Right lobe of liver (tissue), 4 donors: ENCODE results near the gene ATXN7L2.

Source experiments
- POLR2A ChIP-seq: fragments of 450-650 bp; IDR thresholded peaks from one replicate; pipeline ENCODE4 v1.6.1; 2017; ENCODE audit warnings: antibody characterized with exemption, mild to moderate bottlenecking
- TF ChIP-seq, protein P1 (sequence below), 4 donors: fragments of 200-600 bp in 3 of 4; fragments of 450-650 bp in 1 of 4; IDR thresholded peaks; one replicate each; pipeline versions ENCODE4 v1.5.1 to v1.8.0; 2016 to 2022; ENCODE audit warnings: antibody characterized with exemption in 4 of 4, mild to moderate bottlenecking in 2 of 4
- donor health status: DM: no; HTN: no; CAD: no.
- donor health status: DM: no; HTN: no; CAD: no.
- donor health status: DM: no; HTN: yes; CAD: no.

DNA sequence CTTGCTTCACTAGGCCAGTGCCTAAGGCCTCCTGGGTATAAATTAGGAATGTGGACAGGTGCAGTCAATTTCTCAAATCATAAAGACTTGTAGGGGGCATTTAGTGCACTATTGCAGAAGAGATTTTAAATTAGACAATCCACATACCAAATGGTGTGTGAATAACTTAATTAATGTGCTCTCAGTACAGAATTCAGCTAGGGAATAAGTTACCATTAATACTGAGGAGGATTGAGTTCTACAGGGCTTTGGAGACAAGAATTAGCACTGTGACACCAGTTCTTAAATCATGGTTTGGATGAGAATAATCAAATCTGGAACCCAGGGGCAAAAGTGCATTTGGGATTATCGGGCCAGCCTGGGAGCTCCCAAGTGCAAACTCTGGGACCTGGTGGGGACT, 15.6 kb upstream of the ATXN7L2 start:
- TF ChIP-seq, protein P1, sequence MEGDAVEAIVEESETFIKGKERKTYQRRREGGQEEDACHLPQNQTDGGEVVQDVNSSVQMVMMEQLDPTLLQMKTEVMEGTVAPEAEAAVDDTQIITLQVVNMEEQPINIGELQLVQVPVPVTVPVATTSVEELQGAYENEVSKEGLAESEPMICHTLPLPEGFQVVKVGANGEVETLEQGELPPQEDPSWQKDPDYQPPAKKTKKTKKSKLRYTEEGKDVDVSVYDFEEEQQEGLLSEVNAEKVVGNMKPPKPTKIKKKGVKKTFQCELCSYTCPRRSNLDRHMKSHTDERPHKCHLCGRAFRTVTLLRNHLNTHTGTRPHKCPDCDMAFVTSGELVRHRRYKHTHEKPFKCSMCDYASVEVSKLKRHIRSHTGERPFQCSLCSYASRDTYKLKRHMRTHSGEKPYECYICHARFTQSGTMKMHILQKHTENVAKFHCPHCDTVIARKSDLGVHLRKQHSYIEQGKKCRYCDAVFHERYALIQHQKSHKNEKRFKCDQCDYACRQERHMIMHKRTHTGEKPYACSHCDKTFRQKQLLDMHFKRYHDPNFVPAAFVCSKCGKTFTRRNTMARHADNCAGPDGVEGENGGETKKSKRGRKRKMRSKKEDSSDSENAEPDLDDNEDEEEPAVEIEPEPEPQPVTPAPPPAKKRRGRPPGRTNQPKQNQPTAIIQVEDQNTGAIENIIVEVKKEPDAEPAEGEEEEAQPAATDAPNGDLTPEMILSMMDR (IDR thresholded peaks at IDR 0.05) = no peak
- no peak for TF ChIP-seq POLR2A
